ENCODE measurements around the gene TOP3A. TPM values are rescaled to one million over a fixed set of nuclear protein-coding genes. Genes with fewer than 3 reads are reported as not detected.

TOP3A gene, protein sequence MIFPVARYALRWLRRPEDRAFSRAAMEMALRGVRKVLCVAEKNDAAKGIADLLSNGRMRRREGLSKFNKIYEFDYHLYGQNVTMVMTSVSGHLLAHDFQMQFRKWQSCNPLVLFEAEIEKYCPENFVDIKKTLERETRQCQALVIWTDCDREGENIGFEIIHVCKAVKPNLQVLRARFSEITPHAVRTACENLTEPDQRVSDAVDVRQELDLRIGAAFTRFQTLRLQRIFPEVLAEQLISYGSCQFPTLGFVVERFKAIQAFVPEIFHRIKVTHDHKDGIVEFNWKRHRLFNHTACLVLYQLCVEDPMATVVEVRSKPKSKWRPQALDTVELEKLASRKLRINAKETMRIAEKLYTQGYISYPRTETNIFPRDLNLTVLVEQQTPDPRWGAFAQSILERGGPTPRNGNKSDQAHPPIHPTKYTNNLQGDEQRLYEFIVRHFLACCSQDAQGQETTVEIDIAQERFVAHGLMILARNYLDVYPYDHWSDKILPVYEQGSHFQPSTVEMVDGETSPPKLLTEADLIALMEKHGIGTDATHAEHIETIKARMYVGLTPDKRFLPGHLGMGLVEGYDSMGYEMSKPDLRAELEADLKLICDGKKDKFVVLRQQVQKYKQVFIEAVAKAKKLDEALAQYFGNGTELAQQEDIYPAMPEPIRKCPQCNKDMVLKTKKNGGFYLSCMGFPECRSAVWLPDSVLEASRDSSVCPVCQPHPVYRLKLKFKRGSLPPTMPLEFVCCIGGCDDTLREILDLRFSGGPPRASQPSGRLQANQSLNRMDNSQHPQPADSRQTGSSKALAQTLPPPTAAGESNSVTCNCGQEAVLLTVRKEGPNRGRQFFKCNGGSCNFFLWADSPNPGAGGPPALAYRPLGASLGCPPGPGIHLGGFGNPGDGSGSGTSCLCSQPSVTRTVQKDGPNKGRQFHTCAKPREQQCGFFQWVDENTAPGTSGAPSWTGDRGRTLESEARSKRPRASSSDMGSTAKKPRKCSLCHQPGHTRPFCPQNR
- total RNA-seq (10 to 100 TPM in 9 of 10 donors, 1 to 10 TPM in 1; 8.2 to 15.6 (median 13.2) TPM), polyA plus RNA-seq (10 to 100 TPM in 1 of 2 donors, 1 to 10 TPM in 1; 8.5 to 10.8 TPM)
- long read RNA-seq, donor 1, full-length matches to known transcripts: 5 of 8 reads
- long read RNA-seq, donor 1, partial matches to known transcripts: 3 of 8 reads
- long read RNA-seq, donor 1, other reads (novel, unspliced or antisense): 0 of 8 reads
- long read RNA-seq, donor 2, full-length matches to known transcripts: 2 of 5 reads
- long read RNA-seq, donor 2, partial matches to known transcripts: 2 of 5 reads
- long read RNA-seq, donor 2, other reads (novel, unspliced or antisense): 1 of 5 reads
- long read RNA-seq, donor 3, full-length matches to known transcripts: 13 of 37 reads
- long read RNA-seq, donor 3, partial matches to known transcripts: 16 of 37 reads
- long read RNA-seq, donor 3, other reads (novel, unspliced or antisense): 8 of 37 reads

DNA sequence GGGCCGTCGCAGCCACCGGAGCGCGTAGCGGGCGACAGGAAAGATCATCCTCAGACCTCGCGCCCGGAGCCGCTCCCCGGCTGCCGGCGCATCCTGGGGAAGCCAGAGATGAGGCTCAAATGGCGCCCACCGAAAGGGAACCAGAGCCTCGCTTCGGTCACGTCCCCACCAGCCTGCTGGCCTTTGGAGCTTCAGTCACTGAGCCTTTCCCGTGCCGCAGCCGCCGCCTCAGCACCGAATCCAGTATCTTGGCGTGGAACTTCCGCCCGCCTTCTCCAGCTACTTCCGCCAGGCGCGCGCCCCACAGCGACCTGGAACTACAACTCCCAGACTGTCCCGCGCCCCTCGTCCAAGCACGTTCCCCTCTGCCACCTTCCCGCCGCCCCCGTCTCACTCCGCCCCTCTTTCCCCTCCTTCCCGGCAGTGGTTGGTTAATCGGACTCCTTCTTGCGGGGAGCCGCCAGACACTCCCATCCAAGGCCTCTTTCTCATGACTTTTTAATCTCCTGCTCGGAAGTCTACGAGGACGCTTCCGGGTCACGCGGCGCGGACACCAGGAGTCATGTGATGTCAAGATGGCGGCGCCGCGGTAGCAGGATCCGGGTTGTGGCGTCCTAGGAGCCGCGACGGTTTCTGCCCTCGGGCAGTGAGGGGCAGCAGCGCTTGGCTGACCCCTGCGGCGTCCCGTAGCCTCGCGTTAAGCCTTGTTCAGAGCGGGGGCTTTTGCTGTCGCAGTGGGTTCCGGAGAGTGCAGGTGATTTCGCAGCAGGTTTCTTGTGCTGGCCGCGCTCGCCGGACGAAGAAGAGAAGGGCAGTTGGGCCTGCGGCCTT is at the start of gene TOP3A, which contains the start of gene SMCR8:
Gene TOP3A, minus strand, starts transcription at position 264 of the 831 bp plus-strand sequence. Its CDS starts 216 bp downstream, at position 48.
Gene SMCR8, plus strand, starts transcription at position 563 of the 831 bp plus-strand sequence. CDS start 497 bp downstream, outside the sequence.
- no peaks in the 10 kb centered on the region for H3K9me3 ChIP-seq
- H3K36me3 ChIP-seq: peaks cover 0 to 60% (median 0%) of the 10 kb centered on the region in 9 donors
- WGBS, 2 donors: 0% methylated on average over 78 of the region's 78 CpGs
- H3K27ac ChIP-seq: peak within 1 kb of the TSS; percentile 62 to 95 (median 86)
- H3K27me3 ChIP-seq: no peaks in the 10 kb centered on the region
- H3K4me3 ChIP-seq: peak within 1 kb of the TSS; percentile 78 to 100 (median 90)
- intact Hi-C loops (cut with DNase I): loop anchor here in 9 of 10 donors (2.0 to 10.0 kb wide), 7 partner anchors 48 to 110 kb away; partner anchors contain the start of genes LLGL1 (in 3 of the 9), SHMT1 (in 2 of the 9), FLII (in 1 of the 9) and MIEF2 (in 1 of the 9)
- TF ChIP-seq, protein P1, sequence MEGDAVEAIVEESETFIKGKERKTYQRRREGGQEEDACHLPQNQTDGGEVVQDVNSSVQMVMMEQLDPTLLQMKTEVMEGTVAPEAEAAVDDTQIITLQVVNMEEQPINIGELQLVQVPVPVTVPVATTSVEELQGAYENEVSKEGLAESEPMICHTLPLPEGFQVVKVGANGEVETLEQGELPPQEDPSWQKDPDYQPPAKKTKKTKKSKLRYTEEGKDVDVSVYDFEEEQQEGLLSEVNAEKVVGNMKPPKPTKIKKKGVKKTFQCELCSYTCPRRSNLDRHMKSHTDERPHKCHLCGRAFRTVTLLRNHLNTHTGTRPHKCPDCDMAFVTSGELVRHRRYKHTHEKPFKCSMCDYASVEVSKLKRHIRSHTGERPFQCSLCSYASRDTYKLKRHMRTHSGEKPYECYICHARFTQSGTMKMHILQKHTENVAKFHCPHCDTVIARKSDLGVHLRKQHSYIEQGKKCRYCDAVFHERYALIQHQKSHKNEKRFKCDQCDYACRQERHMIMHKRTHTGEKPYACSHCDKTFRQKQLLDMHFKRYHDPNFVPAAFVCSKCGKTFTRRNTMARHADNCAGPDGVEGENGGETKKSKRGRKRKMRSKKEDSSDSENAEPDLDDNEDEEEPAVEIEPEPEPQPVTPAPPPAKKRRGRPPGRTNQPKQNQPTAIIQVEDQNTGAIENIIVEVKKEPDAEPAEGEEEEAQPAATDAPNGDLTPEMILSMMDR (IDR thresholded peaks at IDR 0.05): no peak
- peak; percentile 97 to 99 for DNase-seq
- H3K4me1 ChIP-seq: peaks cover 33 to 77% (median 67%) of the 10 kb centered on the region in 9 donors
- ATAC-seq: peak; percentile 97 to 99 (median 98)

DNA sequence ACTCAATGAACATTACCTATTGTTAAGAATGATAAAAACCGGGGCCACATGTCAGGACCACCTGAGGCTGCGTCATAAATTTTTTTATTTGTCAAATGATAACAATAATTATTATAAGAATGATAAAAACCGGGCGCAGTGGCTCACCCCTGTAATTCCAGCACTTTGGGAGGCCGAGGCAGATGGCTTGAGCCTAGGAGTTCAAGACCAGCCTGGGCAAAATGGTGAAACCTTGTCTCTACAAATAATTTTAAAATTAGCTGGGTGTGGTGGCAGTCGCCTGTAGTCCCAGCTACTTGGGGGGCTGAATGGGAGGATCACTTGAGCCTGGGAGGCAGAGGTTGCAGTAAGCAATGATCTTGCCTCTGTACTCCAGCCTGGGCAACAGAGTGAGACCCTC is 49.4 kb upstream of the TOP3A start:
- peaks cover 0 to 5% (median 0%) of the 10 kb centered on the region in 11 donors for H3K9me3 ChIP-seq
- ATAC-seq: no peak
- intact Hi-C loops (cut with DNase I): no loop called here
- no peak for DNase-seq
- 93 to 95% methylated on average over 6 of the region's 6 CpGs for WGBS, 2 donors
- H3K27me3 ChIP-seq: peaks cover 0 to 5% (median 0%) of the 10 kb centered on the region in 7 donors
- TF ChIP-seq, protein P1 (IDR thresholded peaks at IDR 0.05): no peak
- H3K4me3 ChIP-seq: peak overlapping the region in 2 of 10 donors; percentile 91 to 98
- no peak overlapping the region for H3K27ac ChIP-seq
- H3K36me3 ChIP-seq: peaks cover 0 to 9% (median 0%) of the 10 kb centered on the region in 9 donors
- peaks cover 0 to 24% (median 13%) of the 10 kb centered on the region in 9 donors for H3K4me1 ChIP-seq
